ENCODE results near the gene IFNL2. TPM values are rescaled to one million over a fixed set of nuclear protein-coding genes. Genes with fewer than 3 reads are reported as not detected.
A peak's percentile ranks its signal among the peaks of the same experiment; 100 is the strongest.
"Not testable (repeated sequence)": the region's sequence is repeated elsewhere in the genome, so short reads cannot be mapped to it uniquely, and the experiment has no call there.

Gene IFNL2
- total RNA-seq, 6 experiments from 2014 or later: not detected

DNA sequence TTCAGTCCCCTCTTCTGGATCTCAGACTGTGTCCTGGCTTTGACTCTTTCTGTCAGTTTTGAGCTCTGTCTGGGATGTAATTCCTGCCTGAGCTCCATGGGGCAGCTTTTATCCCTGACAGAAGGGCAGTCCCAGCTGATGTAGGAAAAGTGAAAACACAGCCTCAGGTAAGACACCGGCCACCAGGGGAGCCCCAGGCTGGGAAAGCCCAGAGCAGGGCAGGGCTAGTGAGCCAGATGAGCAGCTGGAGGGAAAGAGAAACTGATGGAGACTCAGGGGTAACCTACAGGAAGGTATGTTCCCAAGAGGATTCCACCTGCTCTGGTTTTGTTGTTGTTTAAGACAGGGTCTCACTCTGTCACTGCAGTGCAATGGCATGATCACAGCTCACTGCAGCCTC lies 23.0 kb upstream of the IFNL2 start:
- H3K4me3 Mint-ChIP-seq; H3K36me3 Mint-ChIP-seq (ENCODE audit: low read depth); H3K27ac Mint-ChIP-seq; DNase-seq; H3K4me1 Mint-ChIP-seq (ENCODE audit: low read depth); H3K9me3 Mint-ChIP-seq: not testable (repeated sequence)
- TF ChIP-seq, protein P1, sequence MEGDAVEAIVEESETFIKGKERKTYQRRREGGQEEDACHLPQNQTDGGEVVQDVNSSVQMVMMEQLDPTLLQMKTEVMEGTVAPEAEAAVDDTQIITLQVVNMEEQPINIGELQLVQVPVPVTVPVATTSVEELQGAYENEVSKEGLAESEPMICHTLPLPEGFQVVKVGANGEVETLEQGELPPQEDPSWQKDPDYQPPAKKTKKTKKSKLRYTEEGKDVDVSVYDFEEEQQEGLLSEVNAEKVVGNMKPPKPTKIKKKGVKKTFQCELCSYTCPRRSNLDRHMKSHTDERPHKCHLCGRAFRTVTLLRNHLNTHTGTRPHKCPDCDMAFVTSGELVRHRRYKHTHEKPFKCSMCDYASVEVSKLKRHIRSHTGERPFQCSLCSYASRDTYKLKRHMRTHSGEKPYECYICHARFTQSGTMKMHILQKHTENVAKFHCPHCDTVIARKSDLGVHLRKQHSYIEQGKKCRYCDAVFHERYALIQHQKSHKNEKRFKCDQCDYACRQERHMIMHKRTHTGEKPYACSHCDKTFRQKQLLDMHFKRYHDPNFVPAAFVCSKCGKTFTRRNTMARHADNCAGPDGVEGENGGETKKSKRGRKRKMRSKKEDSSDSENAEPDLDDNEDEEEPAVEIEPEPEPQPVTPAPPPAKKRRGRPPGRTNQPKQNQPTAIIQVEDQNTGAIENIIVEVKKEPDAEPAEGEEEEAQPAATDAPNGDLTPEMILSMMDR (IDR thresholded peaks at IDR 0.05): peak; percentile 16; the same call in 1 of the 2 replicates
- H3K27me3 Mint-ChIP-seq (ENCODE audit: insufficient read depth): peaks cover 28% of the 10 kb centered on the region

DNA sequence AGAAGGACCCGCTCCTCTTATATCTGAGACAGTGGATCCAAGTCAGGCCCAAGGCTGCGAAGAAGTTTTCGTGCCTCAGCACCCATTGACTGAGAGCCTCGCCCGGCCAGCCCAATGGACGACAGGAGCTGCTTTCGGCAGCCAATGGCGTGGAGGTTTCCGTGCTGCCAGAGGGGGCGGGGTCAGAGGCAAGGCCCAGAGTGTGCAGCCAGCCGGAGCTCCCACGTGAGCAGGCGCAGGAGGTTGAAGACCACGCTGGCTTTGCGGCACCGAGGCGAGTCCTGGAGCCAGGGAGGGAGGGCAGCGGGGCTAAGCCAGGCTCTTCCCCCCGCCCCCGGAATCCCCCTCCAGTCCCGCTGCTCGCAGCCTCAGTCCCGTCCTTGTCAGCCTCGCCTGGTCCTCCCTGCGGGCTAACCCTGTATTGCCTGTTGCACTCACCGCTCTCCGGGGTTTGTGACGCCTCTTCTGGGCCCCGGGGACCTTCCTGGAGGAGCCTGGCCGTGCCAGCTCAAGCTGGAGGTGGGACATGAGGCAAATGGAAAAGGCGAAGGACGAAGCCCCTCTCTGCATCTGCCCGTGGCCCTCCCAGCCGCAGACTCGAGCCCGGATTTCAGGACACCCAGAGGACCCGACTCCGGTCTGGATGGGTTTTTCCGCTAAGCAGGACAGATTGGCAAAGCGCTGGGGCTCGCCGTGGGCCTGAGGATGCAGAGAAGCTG lies 21.1 kb upstream of the IFNL2 start:
- DNase-seq: no peak
- Mint-ChIP-seq H3K9me3 (no peaks in the 10 kb centered on the region), H3K4me3 (no peak overlapping the region), H3K27me3 (ENCODE audit: insufficient read depth) (peaks cover 19% of the 10 kb centered on the region), H3K27ac (no peak overlapping the region), H3K36me3 (ENCODE audit: low read depth) (no peaks in the 10 kb centered on the region), H3K4me1 (ENCODE audit: low read depth) (no peaks in the 10 kb centered on the region)
- TF ChIP-seq, protein P1 (IDR thresholded peaks at IDR 0.05): no peak

DNA sequence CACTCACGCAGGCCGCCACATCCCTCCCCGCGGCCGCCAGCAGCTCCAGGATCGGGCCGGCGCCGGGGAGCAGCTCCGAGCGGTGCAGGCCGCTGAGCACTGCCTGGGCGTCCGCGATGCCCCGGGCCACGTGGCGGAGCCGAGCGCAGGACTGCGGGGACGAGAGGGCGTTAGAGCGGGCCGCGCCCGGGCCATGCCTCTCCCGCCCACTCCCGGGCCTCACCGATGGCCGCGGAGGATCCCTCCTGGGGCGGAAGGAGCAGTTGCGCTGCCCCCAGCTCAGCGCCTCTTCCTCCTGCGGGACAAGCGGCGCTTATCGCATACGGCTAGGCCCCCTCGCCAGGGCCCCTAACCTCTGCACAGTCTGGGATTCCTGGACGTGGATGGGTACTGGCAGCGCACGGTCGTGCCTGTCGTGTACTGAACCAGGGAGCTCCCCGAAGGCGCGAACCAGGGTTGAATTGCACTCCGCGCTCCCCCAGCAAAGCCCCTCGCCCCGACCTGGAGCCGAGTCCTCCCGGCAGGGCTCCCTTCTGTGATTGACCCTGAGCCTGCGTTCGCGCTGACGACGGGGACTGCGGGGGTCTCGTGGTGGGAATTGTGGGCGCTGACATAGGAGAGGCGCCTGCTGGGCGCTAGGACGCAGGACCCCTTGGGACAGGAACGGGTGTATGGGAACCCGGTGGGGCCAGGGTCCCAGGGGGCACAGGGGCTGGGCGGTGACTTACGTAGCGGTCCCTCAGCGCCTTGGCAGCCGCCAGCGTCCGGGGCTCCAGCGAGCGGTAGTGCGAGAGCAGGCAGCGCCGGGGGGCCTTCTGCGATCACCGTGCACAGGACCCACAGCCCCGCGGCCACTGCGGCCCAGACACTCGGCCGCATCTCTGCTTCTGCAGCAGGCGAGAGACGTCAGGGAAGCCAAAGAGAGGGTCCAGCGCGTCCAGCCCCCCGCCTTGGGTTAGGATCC lies 20.2 kb upstream of the IFNL2 start:
- H3K27me3 Mint-ChIP-seq (ENCODE audit: insufficient read depth): peaks cover 26% of the 10 kb centered on the region
- no peak for DNase-seq

DNA sequence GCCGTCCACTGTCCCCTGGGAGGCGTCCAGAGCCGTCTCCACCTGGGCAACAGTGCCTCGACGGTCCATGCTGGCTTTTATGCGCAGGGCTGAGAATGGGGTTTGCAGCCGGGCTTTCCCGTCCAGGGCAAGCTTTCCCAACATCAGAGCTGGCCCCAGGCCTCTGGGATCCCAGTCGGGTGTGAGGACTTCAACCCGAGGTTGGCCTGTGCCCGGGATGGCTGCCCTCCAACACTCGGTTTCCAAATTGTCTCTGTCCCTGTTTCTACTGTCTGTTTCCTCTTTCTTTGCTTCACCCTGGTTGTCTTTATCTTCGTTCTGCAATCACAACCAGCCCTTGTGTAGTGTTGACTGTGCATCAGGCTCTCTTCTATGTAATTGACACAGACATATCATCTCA lies 19.4 kb upstream of the IFNL2 start, which contains the start of gene IFNL4:
IFNL4 (minus strand) TSS at position 51 of the 400 bp plus-strand sequence.
- Mint-ChIP-seq H3K36me3 (ENCODE audit: low read depth) (no peaks in the 10 kb centered on the region), H3K27me3 (ENCODE audit: insufficient read depth) (peaks cover 27% of the 10 kb centered on the region), H3K4me1 (ENCODE audit: low read depth) (no peaks in the 10 kb centered on the region), H3K9me3 (no peaks in the 10 kb centered on the region), H3K27ac (no peak within 1 kb of the TSS), H3K4me3 (no peak within 1 kb of the TSS)
- no peak for DNase-seq
- TF ChIP-seq, protein P1 (IDR thresholded peaks at IDR 0.05): no peak

More for the DNA sequence above, 20.2 kb upstream of the IFNL2 start:
- no peak overlapping the region for H3K27ac Mint-ChIP-seq
- no peaks in the 10 kb centered on the region for H3K4me1 Mint-ChIP-seq (ENCODE audit: low read depth)
- H3K9me3 Mint-ChIP-seq: no peaks in the 10 kb centered on the region
- H3K4me3 Mint-ChIP-seq: no peak overlapping the region
- TF ChIP-seq, protein P1 (IDR thresholded peaks at IDR 0.05): no peak
- H3K36me3 Mint-ChIP-seq (ENCODE audit: low read depth): no peaks in the 10 kb centered on the region

DNA sequence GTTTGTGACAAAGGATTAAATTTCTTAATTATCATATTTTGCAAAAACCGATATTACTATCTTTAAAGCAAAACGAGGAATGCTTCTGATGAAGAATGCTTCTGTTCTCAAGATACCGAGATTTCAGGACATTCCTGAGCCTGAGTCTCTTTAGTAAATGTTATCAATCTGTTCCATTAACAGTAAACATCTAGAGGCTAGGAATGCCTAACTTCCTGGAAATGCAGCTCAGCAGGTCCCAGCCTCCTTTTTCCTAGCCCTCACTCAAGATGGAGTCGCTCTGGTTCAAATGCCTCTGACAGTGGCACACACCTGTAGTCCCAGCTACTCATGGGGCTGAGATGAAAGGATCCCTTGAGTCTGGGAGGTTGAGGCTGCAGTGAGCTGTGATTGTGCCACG lies 17.1 kb upstream of the IFNL2 start:
- H3K4me1 Mint-ChIP-seq (ENCODE audit: low read depth): no peaks in the 10 kb centered on the region
- DNase-seq: no peak
- H3K27me3 Mint-ChIP-seq (ENCODE audit: insufficient read depth): peaks cover 33% of the 10 kb centered on the region
- TF ChIP-seq, protein P1 (IDR thresholded peaks at IDR 0.05): no peak
- no peaks in the 10 kb centered on the region for H3K9me3 Mint-ChIP-seq
- H3K36me3 Mint-ChIP-seq (ENCODE audit: low read depth): no peaks in the 10 kb centered on the region
- no peak overlapping the region for H3K27ac Mint-ChIP-seq
- H3K4me3 Mint-ChIP-seq: no peak overlapping the region

All from HFFc6 (cell line).